NCI-H1105 (cell line): Measurements from ENCODE around the gene HNRNPH2.
A peak's percentile ranks its signal among the peaks of the same experiment; 100 is the strongest.

ENCODE experiments used
- DNase-seq: peaks from one replicate; lab custom pipeline; 2025; lab: John Stamatoyannopoulos, UW

Gene HNRNPH2

GRCh38 chrX:101407748-101408531, at the start of gene HNRNPH2, which contains the start of gene GLA:
HNRNPH2 (plus strand) TSS chrX:101408222; CDS start chrX:101411989, 3,767 bp downstream.
GLA (minus strand) TSS chrX:101407925; CDS start chrX:101407903, 22 bp downstream.
- DNase-seq = peak; percentile 93

- no peak for DNase-seq
These were observed 48.1 kb upstream of the HNRNPH2 start for GRCh38 chrX:101359966-101360365.

GRCh38 chrX:101360390-101360789, 47.6 kb upstream of the HNRNPH2 start:
- DNase-seq = no peak

GRCh38 chrX:101362116-101362515, 45.9 kb upstream of the HNRNPH2 start:
- no peak for DNase-seq

GRCh38 chrX:101362757-101363156, 45.3 kb upstream of the HNRNPH2 start:
- no peak for DNase-seq

- DNase-seq = no peak
These were observed 42.7 kb upstream of the HNRNPH2 start for GRCh38 chrX:101365301-101365795.

- no peak for DNase-seq
These were observed 39.2 kb upstream of the HNRNPH2 start for GRCh38 chrX:101368800-101369199.

GRCh38 chrX:101369687-101370086, 38.3 kb upstream of the HNRNPH2 start:
- DNase-seq = no peak

- no peak for DNase-seq
These were observed 37.0 kb upstream of the HNRNPH2 start for GRCh38 chrX:101370888-101371504.

GRCh38 chrX:101377547-101377946, 30.5 kb upstream of the HNRNPH2 start:
- DNase-seq = no peak

GRCh38 chrX:101383679-101384205, 24.3 kb upstream of the HNRNPH2 start:
- DNase-seq = no peak

- DNase-seq = no peak
These were observed 22.9 kb upstream of the HNRNPH2 start for GRCh38 chrX:101385026-101385684.

GRCh38 chrX:101385795-101386541, 22.1 kb upstream of the HNRNPH2 start, which contains the start of gene BTK:
BTK (minus strand) TSS chrX:101386191; CDS start chrX:101375284, 10,907 bp downstream.
- DNase-seq = no peak

GRCh38 chrX:101386542-101386885, 21.5 kb upstream of the HNRNPH2 start:
- DNase-seq = no peak

GRCh38 chrX:101388604-101389003, 19.4 kb upstream of the HNRNPH2 start:
- no peak for DNase-seq

GRCh38 chrX:101390664-101391525, 17.1 kb upstream of the HNRNPH2 start, which contains the start of gene RPL36A:
RPL36A (plus strand) TSS chrX:101391011; CDS start chrX:101391044, 33 bp downstream.
- DNase-seq = peak; percentile 84

- DNase-seq = no peak
These were observed 16.2 kb upstream of the HNRNPH2 start for GRCh38 chrX:101391831-101392230.

GRCh38 chrX:101393530-101394305, 14.3 kb upstream of the HNRNPH2 start:
- DNase-seq = no peak

- DNase-seq = no peak
These were observed 13.7 kb upstream of the HNRNPH2 start for GRCh38 chrX:101394372-101394771.

GRCh38 chrX:101395789-101396188, 12.2 kb upstream of the HNRNPH2 start:
- no peak for DNase-seq
